Stimulated activated CD8-positive, alpha-beta memory T cell treated with anti-CD3 and anti-CD28 coated beads, Interleukin-2, amount 100 ng/mL, for 1 hour (primary cell): ENCODE data around the gene TMA7.
"Not testable (repeated sequence)": the region's sequence is repeated elsewhere in the genome, so short reads cannot be mapped to it uniquely, and the experiment has no call there.

Experiments
- DNase-seq, 2 donors: peaks; one replicate each; pipeline ENCODE4 v3.0.0-alpha.2; 2020; ENCODE audit warnings: low read depth in 2 of 2

The TMA7 gene

DNA sequence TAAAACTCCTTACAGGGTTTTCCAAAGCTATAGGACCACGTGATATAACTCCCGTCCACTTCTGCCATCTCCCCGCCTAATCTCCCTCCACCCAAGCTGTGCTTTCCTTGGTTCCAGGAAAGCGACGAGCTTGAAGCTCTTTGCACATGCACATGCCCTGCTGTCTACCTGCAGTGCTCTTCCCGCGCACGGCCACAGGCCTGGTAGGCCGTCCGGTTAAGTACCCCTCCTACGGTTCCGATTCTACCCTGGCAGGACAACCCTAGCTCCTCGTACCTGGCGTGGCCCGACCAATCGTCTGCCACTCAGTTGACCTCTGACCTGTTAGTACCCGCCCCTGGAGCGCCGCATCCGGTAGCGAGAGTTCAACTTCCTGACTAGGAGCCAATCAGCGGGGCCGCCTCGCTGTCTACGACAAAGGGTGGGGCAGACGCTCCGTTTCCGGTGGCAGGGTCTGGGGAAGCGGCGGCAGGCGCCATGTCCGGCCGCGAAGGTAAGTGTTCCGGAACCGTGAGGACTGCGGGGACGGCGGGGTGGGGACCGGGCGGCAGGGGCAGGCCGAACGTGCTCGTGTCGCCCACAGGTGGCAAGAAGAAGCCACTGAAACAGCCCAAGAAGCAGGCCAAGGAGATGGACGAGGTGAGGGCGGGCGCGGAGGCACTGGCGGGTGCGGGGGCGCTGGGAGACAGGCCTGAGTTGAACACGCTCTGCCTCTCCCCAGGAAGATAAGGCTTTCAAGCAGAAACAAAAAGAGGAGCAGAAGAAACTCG lies at the start of gene TMA7, which contains the start of gene CCDC51:
Gene TMA7, plus strand, starts transcription at position 438 of the 770 bp plus-strand sequence. Its CDS starts 40 bp downstream, at position 478.
Gene CCDC51, minus strand, starts transcription at position 300 of the 770 bp plus-strand sequence. CDS start 4,991 bp downstream, outside the sequence.
- peak; percentile 96 to 97 for DNase-seq

DNA sequence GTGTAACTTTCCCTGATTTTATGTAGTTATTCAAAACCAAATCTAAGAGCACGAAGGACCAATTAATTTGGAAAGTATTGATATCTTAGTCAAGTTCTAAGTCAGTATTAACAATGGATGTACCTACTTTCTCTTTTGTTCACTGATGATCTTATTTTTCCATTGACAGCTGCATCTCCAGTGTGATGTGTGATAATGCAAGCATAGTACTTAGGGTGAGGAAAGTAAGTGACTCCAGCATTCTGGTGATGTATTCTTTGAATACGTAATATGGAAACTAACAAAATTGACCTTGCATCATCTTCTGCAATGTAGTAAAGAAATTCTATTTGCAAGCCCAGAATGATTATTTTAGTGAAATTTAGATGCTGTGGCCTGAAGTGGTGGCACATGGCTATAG lies 45.7 kb upstream of the TMA7 start:
- DNase-seq = no peak

DNA sequence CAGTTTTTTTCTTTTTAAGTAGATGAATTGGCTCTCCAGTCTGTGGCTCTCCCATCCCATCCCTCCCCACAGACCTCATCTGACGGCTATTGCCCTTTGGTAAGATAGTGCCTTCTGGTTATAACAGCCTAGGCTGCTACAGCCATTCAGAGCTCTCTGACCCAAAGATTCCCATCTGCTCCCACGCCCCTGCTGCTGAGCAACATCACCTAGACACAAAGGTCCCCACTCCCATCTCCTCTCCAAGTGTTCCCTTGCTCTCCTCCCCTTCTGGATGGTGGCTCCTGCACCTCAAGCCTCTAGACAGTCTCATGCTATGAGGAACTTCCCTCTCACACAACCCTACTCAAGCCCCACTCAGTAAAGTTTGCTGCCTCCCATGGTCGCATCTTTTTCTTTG lies 44.3 kb upstream of the TMA7 start:
- DNase-seq = no peak

DNA sequence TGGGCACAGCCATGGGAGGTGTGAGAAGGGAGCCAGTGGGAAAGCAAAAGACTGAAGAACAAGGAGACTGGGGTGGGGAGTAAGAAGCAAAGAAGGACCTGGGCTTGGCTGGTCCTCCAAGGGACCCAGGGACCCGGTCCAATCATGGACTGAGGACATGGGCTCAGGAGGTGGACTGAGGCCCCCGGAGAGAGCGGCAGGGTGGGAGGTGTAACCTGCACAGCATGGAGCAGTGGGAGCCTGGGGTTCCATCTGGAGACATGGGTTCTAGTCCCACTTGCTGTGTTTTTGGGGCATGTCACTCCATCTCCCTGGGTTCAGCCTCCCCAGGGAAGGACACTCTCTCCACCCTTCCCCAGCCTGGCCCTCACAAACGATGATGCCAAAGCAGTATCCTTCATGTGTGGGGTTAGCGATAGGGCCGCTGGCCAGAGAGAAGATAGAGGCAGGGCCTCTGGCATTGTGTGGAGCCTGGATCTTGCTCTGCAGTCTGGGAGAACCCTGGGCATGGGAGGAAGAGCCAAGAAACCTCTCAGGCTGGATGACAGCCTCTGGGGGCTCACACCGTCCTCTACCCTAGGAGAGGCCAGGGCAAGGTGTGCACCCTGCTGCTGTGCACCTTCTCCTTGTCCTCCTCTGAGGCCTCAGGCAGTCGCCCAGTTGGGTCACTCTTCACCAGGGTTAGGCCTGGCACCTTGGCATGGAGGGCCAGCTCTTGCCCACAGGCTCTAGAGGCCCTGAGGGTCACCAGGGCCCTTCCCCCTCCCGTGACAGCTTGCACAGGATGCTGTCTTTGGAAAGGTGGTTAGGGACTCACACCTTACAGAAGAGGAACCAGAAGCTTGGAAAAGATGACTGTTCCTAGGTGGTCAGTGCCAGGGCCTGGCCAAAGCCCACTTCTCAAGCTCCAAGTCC lies 42.0 kb upstream of the TMA7 start:
- no peak for DNase-seq

DNA sequence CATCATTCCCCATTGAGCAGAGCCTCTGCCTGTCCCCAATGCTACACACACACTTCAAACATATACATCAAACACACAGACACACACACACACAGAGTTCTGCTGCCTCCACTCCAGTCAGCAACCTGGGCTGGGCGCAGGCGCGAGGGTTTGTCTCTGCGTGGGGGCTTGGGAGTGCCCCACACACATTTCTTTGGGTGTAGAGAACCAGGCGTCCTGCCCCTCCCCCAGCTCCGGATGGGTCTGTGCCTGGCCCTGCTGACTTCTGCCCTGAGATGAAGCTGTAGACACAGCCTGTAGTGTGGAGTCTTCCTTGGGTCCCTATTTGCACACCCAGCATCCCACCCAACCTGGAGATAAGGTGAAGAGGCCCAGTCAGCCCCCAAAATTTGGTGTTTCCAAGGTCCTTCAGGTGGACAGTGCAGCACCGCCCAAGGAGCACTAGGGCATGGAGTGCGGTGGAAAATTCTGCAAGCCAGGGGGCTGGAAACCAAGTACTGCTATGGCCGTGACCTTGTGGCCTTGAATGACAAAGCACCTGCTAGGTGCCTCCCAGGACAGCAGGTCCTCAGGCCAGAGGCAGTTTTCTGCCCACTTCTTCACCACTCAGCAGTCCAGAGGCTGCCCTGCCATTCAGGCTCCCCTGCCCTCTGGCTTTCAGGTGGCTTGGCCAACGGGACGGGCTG lies 41.2 kb upstream of the TMA7 start:
- DNase-seq = no peak

DNA sequence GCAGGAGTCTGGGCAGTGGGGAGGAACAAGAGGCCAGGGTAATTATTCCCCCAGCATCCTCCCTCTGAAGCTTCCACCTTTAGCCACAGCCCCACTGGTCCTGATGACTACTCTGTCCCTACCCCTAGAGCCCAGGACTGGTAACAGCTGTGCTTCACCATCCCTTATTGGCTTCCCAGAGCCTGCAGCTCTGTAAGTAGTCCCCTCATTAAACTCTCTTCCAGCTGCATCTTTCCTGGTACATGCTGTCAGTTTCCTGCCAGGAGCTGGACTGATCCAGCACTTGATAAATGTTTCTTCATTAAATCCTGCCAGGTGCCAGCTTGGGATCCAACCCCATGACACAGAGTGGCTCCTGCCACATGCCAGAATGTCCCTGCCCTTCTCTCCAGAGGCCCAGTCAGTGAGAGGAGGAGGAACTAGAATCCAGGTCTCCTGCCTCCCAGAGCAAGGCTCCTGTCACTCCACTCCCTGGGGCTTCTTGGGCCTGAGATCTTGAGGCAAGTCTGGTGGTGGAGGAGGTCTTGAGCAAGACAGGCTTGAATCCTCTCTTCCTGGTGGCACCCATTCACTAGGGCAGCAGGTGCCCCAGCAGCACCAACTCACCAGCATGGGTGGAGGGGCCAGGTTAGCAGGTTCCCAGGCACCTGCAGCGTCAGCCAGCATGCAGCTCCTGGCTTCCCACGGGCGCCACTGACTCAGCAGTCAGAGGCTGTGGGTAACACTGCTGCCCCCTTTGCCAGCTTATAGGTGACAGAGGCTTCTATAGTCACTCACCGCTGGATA lies 40.5 kb upstream of the TMA7 start:
- DNase-seq = no peak

DNA sequence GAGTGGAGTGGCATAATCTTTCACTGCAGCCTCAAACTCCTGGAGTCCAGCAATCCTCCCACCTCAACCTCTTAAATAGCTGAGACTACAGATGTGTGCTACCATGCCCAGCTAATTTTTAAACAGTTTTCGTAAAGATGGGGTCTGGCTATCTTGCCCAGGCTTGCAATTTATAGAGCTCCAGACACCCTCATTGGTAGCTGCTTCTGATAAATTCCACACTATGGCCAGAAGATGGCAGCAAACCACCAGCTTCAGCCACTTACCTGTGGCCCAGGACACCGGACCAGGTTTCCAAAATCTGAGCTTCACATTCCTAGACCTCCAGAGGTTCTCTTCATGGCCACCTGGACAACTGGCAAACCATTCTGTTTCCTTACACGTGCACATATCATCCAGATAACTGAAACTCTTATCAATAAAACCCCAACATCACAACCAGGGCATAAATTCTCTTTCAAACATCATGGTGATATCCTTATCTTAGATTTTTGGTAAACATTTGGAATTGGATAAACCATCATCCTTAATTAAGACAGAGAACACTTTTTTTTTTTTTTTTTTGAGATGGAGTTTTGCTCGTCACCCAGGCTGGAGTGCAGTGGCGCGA lies 39.1 kb upstream of the TMA7 start:
- peak; percentile 14 to 47 for DNase-seq

DNA sequence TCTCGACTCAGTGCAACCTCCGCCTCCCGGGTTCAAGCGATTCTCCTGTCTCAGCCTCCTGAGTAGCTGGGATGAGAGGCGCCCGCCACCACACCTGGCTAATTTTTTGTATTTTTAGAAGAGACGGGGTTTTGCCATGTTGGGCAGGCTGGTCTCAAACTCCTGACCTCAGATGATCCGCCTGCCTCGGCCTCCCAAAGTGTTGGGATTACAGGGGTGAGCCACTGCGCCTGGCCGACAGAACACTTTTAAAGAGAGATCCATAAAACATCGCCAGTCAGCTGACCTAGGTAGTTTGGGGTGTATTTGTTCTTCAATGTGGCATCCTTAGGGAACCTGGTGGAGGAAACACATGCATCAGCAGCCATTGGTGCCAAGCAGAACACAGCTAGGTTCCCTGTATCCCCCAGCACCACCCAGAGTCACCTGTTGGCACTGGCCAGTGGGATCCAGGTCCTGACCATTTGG lies 38.6 kb upstream of the TMA7 start:
- DNase-seq = not testable (repeated sequence)

DNA sequence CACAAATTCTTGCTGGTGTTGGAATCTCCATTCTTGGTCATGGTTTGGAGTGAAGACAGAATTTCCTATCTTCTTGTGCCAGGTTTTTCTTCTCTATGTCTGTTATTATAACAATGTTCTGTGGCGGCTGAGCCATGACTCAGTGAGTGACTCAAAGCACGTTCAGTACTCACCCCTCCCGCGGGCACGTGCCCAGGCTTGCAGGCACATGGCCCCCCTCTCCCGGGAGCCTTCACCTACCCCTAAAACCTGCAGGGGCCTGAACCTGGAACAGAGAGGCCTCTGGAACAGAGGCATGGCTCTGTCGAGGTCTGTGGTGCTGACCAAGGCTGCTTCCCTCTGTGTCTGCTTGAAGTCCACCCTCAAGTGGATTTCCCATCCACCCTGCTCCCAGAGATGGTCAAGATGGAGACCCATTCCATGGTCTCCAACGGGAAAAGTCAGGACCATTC lies 37.8 kb upstream of the TMA7 start:
- no peak for DNase-seq

DNA sequence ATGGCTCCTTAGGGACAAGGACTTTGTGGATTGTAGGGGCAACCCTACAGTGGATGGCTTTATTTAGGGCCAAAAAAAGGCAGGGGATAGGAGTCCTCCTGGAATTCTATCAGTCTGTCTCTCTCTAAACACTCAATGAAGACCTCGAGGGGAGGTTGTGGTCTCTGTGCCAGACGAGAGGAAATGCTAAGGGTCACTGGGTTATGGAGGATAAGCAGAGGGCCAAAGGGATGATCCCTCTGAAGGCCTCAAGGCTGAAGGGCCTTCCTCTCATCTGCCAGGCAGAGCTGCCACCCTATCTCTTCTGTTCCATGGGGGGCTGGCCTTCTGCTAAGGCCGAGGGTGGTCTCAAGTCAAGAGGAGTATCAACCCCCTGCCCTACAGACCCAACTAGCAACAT lies 37.1 kb upstream of the TMA7 start:
- no peak for DNase-seq

DNA sequence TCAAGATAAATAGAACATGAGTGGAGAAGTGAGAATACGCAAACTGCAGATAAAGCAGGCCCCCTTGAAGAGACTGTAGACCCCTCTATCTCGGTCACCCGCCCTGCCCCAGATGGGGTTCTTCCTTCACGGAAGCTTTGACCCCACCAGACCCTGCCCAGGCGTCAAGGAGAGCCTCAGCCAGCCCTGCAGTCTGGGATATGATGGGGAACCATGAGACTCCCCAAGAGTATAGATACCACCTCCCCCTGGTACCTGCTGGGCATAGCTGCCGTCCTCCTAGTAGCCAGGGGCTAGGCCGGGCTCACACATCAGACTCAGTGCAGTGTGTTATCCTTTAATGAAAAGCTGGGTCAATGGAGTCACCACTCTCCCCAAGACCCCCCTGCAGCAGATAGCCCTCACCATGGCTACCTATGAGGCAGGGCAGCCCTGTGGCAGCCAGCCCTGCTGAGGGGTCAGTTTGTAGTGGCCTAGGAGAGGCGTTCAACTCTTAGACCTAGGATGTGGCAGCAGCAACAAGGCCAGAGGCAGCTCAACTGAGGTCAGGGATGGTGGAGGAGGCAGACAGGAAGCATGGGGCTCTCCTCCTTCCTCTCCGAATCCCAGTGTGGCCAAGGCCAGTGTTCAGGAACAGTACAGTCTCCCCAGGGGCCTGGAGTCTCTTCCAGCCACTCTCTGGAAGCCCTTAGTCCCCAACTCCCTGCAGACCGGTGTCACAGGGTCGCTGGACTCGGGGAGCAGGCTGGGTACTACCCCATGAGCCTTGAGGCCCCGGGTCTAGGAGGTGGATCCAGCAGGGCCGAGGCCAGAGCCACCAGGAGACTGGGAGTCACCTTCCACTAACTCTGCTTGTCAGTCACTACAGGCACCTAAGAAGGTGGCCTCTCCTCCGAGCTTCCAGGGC lies 36.3 kb upstream of the TMA7 start:
- DNase-seq = no peak

DNA sequence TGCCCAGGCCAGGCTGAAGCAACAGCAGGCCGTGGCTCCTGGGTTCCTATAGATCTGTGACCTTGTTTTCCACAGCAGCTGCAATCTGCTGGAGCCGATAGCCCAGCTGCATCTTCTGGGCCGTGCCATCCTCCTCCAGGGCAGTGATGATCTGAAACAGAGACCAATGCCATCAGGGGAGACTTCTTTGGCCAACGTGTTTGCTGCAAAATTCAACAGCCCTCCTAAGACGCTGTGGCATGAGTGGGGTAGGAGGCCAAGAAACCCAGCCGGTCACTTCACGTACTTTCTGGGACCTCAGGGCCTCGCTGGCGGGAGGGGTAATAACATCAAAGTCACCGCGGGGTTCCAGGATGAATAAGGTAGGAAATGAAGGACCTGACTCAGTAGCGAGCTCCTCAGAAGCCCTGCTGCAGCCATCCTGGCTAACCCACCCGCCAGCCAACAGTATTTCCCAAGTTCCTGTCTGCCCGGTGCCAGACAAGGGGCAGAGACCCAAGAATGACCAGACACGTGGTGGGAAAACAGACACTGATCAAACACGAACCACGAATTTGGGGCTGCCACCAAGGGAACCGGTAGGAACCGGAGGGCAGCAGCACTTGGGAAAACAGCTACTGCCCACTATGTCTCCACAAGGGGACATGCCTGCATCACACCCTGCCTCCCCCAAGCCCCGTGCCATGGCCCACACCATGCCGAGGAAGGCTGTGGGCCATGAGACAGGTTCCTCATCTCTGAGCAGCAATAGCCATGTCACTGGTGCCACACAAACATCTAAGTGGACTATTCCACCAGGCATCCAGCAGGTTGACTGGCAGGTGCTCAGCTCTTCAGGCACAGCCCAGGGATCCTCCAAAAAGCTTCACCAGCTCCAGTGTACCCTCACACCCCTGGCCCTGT lies 35.4 kb upstream of the TMA7 start:
- no peak for DNase-seq

DNA sequence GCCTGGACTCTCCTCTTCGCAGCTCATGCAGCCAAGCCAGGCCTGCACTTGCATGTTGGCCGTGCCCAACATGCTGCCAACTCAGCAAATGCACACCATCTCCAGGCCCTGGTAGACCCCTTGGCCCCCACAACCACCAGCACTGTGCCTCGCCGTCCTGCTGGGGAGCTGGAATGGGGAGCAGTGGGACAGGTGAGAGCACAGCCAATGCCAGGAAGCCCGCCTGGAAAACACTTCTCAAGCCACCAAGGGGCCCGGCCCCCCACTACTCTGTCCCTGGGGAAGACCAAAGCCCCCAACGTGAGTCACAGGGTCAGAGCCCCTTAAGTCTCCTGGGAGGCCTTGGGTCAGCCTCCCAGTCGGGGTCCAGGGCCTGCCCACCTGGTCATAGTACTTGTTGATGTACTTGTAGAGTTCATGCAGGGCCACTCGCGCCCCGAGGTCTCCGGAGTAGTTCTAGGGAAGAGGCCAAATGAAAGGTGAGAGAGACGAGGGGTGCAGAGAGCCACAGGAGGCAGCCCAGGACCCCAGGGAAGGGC lies 34.6 kb upstream of the TMA7 start:
- no peak for DNase-seq

DNA sequence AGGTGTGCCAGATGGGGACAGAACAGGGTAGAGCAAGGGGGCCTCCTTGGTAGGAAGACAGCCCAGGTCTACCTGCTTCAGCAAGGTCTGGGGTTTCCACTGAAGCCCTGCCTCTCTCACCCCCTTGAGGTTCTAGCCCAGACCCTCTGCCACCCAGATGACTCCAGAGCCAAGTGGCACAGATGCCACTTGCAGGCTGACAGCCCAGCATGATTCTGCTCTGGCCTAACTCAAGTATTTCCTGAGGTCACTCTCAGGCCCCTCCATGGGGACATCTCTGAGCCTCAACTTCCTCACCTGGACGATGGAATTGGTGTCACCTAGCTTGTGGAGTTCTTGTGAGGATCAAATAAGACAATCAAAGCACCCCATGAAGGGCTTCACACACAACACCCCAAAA lies 34.1 kb upstream of the TMA7 start:
- DNase-seq = no peak

DNA sequence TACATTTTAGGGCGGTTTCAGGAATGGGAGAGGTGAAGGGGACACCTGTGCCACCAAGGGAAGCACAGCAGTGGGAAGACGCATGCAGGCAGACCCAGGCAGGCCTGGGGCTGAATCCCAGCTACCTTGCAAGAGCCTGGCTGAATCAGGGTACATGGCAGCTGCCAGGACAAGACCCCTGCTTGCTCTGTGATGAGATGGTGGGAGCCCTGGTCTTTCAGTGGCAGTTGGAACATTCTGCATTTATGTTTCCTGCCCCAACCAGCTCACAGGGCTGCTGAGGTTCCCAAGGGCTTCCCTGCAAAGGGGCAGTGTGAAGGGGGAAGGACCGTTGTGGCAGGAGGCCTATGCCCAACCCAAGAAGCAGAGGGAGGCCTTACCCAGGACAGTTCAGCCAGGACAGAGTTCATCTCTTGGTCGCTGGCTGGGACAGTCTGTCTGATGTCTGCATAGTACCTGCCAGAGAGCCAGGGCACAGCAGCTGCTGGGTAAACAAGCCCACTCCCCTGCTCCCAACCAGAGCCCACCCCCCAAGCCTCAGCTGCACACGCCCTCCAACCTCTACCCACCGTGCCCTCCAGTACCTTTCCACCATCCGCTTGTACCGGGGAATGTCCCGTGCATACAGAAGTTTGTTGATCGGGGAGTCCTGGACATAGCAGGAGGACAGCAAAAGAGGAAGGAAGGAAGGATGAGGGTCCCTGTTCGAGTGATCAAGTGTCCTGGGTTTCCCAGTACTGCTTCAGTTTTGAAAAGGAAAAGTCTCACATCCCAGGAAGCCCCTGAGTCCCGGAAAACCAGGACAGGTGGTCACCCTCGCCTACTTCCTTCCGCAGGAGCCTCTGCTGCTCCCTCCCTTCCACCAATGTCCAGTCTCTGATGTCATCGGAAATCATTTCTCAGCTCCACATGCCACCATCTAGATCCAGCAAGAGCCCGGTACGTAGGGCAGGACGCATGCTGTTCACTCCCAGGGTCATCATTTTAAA lies 33.3 kb upstream of the TMA7 start:
- no peak for DNase-seq

DNA sequence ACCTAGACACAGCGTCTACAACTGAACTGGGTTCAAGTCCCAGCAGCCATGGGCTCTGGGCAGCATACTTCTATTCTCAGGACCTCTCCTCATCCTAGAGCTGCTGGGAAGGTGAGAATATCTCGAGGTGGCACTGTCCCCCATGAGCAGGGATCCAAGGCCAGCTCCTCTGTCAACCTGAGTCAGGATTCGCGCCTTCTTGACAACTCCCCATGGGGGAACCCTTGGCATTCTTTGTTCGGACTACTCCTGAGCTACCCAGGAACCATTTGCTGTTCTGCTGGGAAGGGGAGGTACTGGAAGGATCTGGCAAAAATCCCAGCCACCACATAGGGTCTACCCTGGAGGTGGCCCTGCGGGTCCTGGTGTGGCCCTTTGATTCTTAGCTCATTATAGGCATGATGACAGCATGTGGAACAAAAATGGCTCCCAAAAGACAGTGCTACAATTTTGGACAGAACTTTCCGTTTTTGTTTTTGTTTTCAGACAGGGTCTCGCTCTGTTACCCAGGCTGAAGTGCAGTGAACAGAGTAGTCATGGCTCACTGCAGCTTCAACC lies 32.4 kb upstream of the TMA7 start:
- DNase-seq = no peak

DNA sequence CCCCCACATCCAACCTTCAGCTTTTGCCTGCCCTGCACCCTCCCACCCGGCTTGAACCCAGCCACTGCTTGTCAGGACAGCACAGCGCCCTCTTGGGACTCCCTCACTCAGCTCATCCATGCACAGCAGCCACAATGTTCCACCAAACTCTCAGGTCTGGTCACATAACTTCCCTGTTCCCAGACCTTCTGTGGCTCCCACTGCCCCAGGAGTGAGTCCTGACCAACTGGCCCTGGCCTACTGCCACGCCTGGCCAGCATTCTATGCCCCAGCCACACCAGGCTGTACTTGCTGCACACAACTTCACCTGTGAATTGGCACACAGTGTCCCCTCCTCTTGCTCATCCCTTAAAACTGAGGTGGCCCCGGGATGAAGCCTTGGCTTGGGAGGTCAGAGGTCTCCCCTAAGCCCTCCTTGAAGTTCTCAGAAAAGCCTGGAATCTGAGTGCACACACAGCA lies 31.2 kb upstream of the TMA7 start:
- no peak for DNase-seq
